HuH-7.5 (cell line): Measurements from ENCODE around the gene MIS18BP1.
"Not testable (repeated sequence)": the region's sequence is repeated elsewhere in the genome, so short reads cannot be mapped to it uniquely, and the experiment has no call there.

Source experiments
- DNase-seq: peaks from one replicate; pipeline ENCODE4 v3.0.0; 2011; ENCODE audit warnings: low spot score

The MIS18BP1 gene

GRCh38 chr14:45246151-45246550 lies 6.9 kb downstream of the MIS18BP1 start:
- DNase-seq: no peak

GRCh38 chr14:45242706-45243105 lies 10.3 kb downstream of the MIS18BP1 start:
- DNase-seq: no peak

- no peak for DNase-seq
Observed at GRCh38 chr14:45238988-45239387, 14.0 kb downstream of the MIS18BP1 start.

- DNase-seq: no peak
Observed at GRCh38 chr14:45227566-45227965, 25.4 kb downstream of the MIS18BP1 start.

GRCh38 chr14:45222485-45223262 lies 30.3 kb downstream of the MIS18BP1 start:
- no peak for DNase-seq

GRCh38 chr14:45214341-45214740 lies 38.7 kb downstream of the MIS18BP1 start:
- DNase-seq: not testable (repeated sequence)

GRCh38 chr14:45213716-45214115 lies 39.3 kb downstream of the MIS18BP1 start:
- DNase-seq: not testable (repeated sequence)

GRCh38 chr14:45212231-45212630 lies 40.8 kb downstream of the MIS18BP1 start:
- no peak for DNase-seq

GRCh38 chr14:45211295-45211694 lies 41.7 kb downstream of the MIS18BP1 start:
- no peak for DNase-seq

GRCh38 chr14:45210159-45210558 lies 42.8 kb downstream of the MIS18BP1 start:
- DNase-seq: no peak

- DNase-seq: no peak
Observed at GRCh38 chr14:45204241-45204640, 48.8 kb downstream of the MIS18BP1 start.

GRCh38 chr14:45201905-45202304 lies 51.1 kb downstream of the MIS18BP1 start:
- DNase-seq: peak; percentile 7

- DNase-seq: no peak
Observed at GRCh38 chr14:45199230-45199629, 53.8 kb downstream of the MIS18BP1 start.

GRCh38 chr14:45198551-45198950 lies 54.5 kb downstream of the MIS18BP1 start:
- DNase-seq: no peak

GRCh38 chr14:45194964-45195363 lies 58.0 kb downstream of the MIS18BP1 start:
- no peak for DNase-seq

- DNase-seq: no peak
Observed at GRCh38 chr14:45185100-45185814, 67.7 kb downstream of the MIS18BP1 start.

- no peak for DNase-seq
Observed at GRCh38 chr14:45181806-45182205, 71.2 kb downstream of the MIS18BP1 start.

GRCh38 chr14:45181329-45181728 lies 71.7 kb downstream of the MIS18BP1 start:
- DNase-seq: no peak

GRCh38 chr14:45177076-45177475 lies 75.9 kb downstream of the MIS18BP1 start:
- no peak for DNase-seq

- no peak for DNase-seq
Observed at GRCh38 chr14:45169906-45170305, 83.1 kb downstream of the MIS18BP1 start.

GRCh38 chr14:45156067-45156466 lies 96.9 kb downstream of the MIS18BP1 start:
- no peak for DNase-seq
